Effector memory CD4-positive, alpha-beta T cell (primary cell): ENCODE results near the gene ARX.

ENCODE experiments used
- DNase-seq, 3 donors: peaks; one replicate each; pipeline ENCODE4 v3.0.0-alpha.2; 2020
- H3K27ac ChIP-seq: 2 replicates; pipeline ENCODE4 v1.7.0; 2013; ENCODE audit warnings: mild to moderate bottlenecking, low read length, moderate library complexity; ENCODE audit not compliant: insufficient read depth, poor library complexity, severe bottlenecking
- H3K27me3 ChIP-seq: replicated peaks from 2 replicates; pipeline ENCODE4 v1.7.0; 2013; ENCODE audit warnings: mild to moderate bottlenecking, low read length; ENCODE audit not compliant: insufficient read depth, control insufficient read depth, poor library complexity, severe bottlenecking
- H3K36me3 ChIP-seq: 2 replicates; pipeline ENCODE4 v1.7.0; 2013; ENCODE audit warnings: mild to moderate bottlenecking, low read length, moderate library complexity; ENCODE audit not compliant: control insufficient read depth, insufficient read depth
- H3K4me1 ChIP-seq: 2 replicates; pipeline ENCODE4 v1.7.0; 2013; ENCODE audit warnings: low read length, mild to moderate bottlenecking; ENCODE audit not compliant: control insufficient read depth, insufficient read depth, poor library complexity, severe bottlenecking
- H3K4me3 ChIP-seq: 2 replicates; pipeline ENCODE4 v1.7.0; 2013; ENCODE audit warnings: low read length, low read depth, mild to moderate bottlenecking; ENCODE audit not compliant: insufficient read depth, poor library complexity, severe bottlenecking
- H3K9me3 ChIP-seq: 2 replicates; pipeline ENCODE4 v1.7.0; 2013; ENCODE audit warnings: mild to moderate bottlenecking, low read length, moderate library complexity; ENCODE audit not compliant: control insufficient read depth

ARX gene

DNA sequence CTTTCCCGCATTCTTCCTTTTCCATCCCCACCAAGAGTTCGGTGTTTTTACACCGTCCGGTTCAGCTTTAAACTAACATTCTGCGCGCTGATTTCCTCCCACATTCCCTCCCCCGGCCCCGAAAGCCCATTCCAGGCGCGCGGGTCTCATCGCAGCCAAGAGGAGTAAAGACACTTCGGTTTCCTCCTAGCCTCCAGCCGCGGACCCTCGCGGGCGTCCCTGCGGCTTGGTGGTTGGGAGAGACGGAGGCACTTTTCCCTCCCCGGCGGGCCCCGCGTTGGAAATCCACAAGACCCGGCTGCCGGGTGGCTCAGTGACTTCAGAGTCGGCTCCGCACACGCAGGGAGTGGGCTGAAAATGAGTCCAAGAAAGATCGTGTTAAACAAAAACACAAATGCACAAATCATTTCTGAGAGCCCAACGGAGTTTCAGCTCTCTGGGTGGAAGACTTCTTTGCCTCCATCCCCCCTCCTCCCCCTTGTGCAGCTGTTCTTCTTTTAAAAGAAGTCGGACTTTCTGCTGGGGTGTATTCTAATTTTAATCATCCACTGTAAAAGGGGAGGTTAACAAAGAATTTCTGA is 2.0 kb upstream of the ARX start:
- H3K27ac ChIP-seq: no peak overlapping the region

GRCh38 chrX:25016938-25017598 is 1.3 kb upstream of the ARX start:
- no peak overlapping the region for H3K4me3 ChIP-seq
- H3K27me3 ChIP-seq: peaks cover 36% of the 10 kb centered on the region
- no peak for DNase-seq
- no peaks in the 10 kb centered on the region for H3K36me3 ChIP-seq
- H3K4me1 ChIP-seq: peaks cover 5% of the 10 kb centered on the region
- no peaks in the 10 kb centered on the region for H3K9me3 ChIP-seq
- no peak overlapping the region for H3K27ac ChIP-seq

More for the DNA sequence above, 2.0 kb upstream of the ARX start:
- Histone ChIP-seq H3K4me1 (peaks cover 8% of the 10 kb centered on the region), H3K36me3 (no peaks in the 10 kb centered on the region), H3K27me3 (peaks cover 39% of the 10 kb centered on the region), H3K4me3 (no peak overlapping the region), H3K9me3 (no peaks in the 10 kb centered on the region)
- DNase-seq: no peak

- Histone ChIP-seq H3K4me1 (peaks cover 5% of the 10 kb centered on the region), H3K9me3 (no peaks in the 10 kb centered on the region), H3K27me3 (peaks cover 35% of the 10 kb centered on the region), H3K4me3 (no peak overlapping the region), H3K27ac (no peak overlapping the region), H3K36me3 (no peaks in the 10 kb centered on the region)
- DNase-seq: no peak
Measured at GRCh38 chrX:25016361-25016671, 551 bp upstream of the ARX start.

DNA sequence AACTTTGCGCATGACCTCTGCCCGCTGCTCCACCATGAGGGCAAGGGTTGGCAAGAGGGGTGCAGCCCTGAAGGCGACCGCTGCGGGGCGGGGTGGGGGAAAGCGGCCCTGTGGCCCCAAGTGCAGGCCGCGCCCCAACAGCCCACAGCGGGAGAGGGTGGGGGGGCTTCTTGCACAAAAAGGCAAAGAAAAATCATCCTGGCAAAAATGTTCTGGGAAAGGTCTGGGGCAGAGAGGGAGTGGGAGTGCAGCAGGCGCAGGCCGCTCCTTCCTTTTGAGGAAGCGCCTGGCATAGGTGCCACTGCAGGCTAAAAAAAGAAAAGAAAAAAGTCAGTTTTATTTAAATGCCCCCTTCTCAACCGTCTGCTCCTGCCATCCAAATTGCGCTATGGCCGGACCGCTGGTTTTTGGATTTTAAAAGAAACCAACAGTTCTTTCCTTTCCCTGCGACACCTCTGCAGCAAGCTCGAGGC is 1.4 kb downstream of the ARX start:
- no peaks in the 10 kb centered on the region for H3K4me1 ChIP-seq
- H3K9me3 ChIP-seq: no peaks in the 10 kb centered on the region
- H3K4me3 ChIP-seq: no peak overlapping the region
- H3K27me3 ChIP-seq: peaks cover 19% of the 10 kb centered on the region
- no peak for DNase-seq
- H3K27ac ChIP-seq: no peak overlapping the region
- H3K36me3 ChIP-seq: no peaks in the 10 kb centered on the region

DNA sequence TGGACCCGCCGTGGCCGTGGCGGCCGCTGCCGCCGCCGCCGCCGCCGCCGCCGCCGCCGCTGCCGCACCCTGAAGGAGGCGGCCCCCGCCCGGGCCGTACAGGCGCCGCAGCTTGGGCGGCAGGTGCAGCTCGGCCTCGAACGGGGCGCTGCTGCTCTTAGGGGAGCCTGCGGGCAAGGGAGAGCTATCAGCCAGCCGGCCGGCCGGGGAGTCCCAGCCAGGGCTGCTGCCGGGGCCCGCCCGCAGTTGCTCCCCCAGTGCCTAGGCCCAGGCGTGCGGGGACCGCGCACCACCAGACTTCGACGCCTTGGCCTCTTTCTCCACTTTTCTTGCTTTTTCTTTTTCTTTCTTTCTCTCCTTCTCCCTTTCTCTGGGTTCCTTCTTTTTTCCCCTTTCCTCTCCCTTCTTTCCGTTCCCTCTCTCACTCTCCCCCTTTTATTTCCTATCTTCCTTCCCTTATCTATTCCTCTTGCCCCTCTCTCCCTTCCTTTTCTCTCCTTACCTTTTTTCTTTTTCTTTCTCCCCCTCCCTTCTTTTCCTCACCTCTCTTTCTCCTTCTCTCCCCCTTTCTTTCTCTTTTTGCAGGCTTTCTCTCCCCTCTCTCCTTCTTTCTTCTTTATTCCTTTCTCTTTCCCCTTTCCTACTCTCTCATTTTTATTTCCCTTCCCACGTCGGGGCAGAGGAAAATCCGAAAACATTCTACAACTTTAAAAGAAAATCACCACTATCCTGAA is 2.0 kb downstream of the ARX start:
- Histone ChIP-seq H3K4me3 (no peak overlapping the region), H3K27ac (no peak overlapping the region), H3K4me1 (no peaks in the 10 kb centered on the region), H3K27me3 (peaks cover 21% of the 10 kb centered on the region), H3K9me3 (no peaks in the 10 kb centered on the region), H3K36me3 (no peaks in the 10 kb centered on the region)
- no peak for DNase-seq

DNA sequence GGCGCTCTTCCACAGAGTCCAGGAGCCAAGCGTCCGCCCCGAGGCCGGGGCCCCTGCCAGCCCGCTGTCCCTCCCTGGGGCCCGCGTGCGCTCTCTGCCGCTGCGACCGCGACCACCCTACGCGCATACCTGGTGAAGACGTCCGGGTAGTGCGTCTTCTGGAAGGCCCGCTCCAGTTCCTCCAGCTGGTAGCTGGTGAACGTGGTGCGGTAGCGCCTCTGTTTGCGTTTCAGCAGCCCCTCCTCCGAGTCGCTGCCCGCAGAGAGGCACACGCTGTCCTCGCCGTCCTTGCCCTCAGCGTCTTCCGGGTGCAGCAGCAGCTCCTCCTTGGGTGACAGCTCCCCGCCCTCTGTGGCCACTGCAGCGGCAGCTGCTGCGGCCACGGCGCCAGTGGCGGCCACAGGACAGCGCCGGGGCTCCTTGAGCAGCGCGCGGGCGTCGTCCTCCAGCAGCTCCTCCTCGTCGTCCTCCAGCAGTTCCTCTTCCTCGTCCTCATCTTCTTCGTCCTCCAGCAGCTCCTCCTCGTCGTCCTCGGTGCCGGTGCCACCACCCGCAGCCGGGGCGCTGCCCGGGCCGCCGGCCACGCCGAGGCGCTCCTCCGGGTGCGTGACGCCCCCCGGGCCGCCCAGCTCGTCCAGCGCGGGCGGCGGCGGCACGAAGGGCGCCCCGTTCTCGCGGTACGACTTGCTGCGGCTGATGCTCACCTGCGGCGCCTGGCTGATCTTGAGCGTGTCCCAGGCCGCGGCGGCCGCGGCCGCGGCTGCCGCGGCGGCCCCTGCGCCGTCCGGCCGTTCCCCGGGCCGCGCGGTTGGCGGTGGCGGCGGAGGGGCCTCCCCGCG is 2.8 kb downstream of the ARX start:
- peak overlapping the region; percentile 22 for H3K4me3 ChIP-seq
- H3K27ac ChIP-seq: no peak overlapping the region
- no peak for DNase-seq
- H3K4me1 ChIP-seq: no peaks in the 10 kb centered on the region
- no peaks in the 10 kb centered on the region for H3K9me3 ChIP-seq
- no peaks in the 10 kb centered on the region for H3K36me3 ChIP-seq
- peaks cover 29% of the 10 kb centered on the region for H3K27me3 ChIP-seq

- H3K4me3 ChIP-seq: no peak overlapping the region
- no peaks in the 10 kb centered on the region for H3K9me3 ChIP-seq
- DNase-seq: no peak
- H3K27ac ChIP-seq: no peak overlapping the region
- no peaks in the 10 kb centered on the region for H3K4me1 ChIP-seq
- peaks cover 31% of the 10 kb centered on the region for H3K27me3 ChIP-seq
- H3K36me3 ChIP-seq: no peaks in the 10 kb centered on the region
Measured at GRCh38 chrX:25012433-25012735, 3.4 kb downstream of the ARX start.

- no peak for DNase-seq
- peaks cover 30% of the 10 kb centered on the region for H3K27me3 ChIP-seq
- H3K4me3 ChIP-seq: no peak overlapping the region
- no peaks in the 10 kb centered on the region for H3K9me3 ChIP-seq
- no peaks in the 10 kb centered on the region for H3K4me1 ChIP-seq
- no peaks in the 10 kb centered on the region for H3K36me3 ChIP-seq
- H3K27ac ChIP-seq: no peak overlapping the region
Measured at GRCh38 chrX:25011589-25012432, 4.0 kb downstream of the ARX start.

- no peak for DNase-seq
- Histone ChIP-seq H3K4me3 (no peak overlapping the region), H3K27me3 (peaks cover 30% of the 10 kb centered on the region), H3K9me3 (no peaks in the 10 kb centered on the region), H3K36me3 (no peaks in the 10 kb centered on the region), H3K27ac (no peak overlapping the region), H3K4me1 (no peaks in the 10 kb centered on the region)
Measured at GRCh38 chrX:25010784-25011588, 4.8 kb downstream of the ARX start.
